ENCODE measurements around the gene TMEFF1.

The TMEFF1 gene

GRCh38 chr9:100474082-100474923 is 1.4 kb downstream of the TMEFF1 start:
- Histone ChIP-seq H3K9me3 (ENCODE audit: insufficient read depth, low read depth, low read length) (no peaks in the 10 kb centered on the region), H3K9ac (ENCODE audit: low read depth, low read length) (peak overlapping the region; percentile 92), H3K36me3 (ENCODE audit: insufficient read depth, low read depth, low read length) (no peaks in the 10 kb centered on the region; the same call in 1 of the 2 replicates), H3K27me3 (ENCODE audit: insufficient read depth, low read length) (no peaks in the 10 kb centered on the region), H3K27ac (ENCODE audit: low read length) (peak overlapping the region; percentile 64), H3K4me1 (ENCODE audit: insufficient read depth, low read length) (peaks cover 15% of the 10 kb centered on the region; the same call in 1 of the 2 replicates), H3K4me3 (ENCODE audit: low read length) (peak overlapping the region; percentile 98)

DNA sequence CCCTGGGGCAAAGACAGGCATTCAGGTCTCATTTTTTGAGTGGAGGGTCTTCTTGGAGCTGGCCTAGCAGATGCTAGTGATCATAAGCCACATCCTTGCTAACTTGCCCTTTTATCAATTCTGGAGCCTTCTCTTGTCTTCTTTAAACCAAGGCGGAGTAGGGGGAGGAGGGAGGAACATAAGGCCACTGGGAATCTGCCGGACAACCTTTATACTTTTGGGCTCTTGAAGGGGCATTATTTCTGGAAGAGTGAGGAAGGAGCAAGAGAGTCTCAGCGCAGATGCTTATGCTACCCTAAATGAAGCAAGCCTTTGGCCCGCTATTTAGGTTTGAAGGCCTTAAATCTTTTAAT is 2.0 kb downstream of the TMEFF1 start:
- H3K4me1 ChIP-seq (ENCODE audit: insufficient read depth, low read length), result peaks cover 15% of the 10 kb centered on the region; the same call in 1 of the 2 replicates
- H3K27me3 ChIP-seq (ENCODE audit: insufficient read depth, low read length), result no peaks in the 10 kb centered on the region
- H3K27ac ChIP-seq (ENCODE audit: low read length), result peak overlapping the region; percentile 64
- peak overlapping the region; percentile 92 for H3K9ac ChIP-seq (ENCODE audit: low read depth, low read length)
- peak overlapping the region; percentile 98 for H3K4me3 ChIP-seq (ENCODE audit: low read length)
- H3K36me3 ChIP-seq (ENCODE audit: insufficient read depth, low read depth, low read length), result no peaks in the 10 kb centered on the region; the same call in 1 of the 2 replicates
- H3K9me3 ChIP-seq (ENCODE audit: insufficient read depth, low read depth, low read length), result no peaks in the 10 kb centered on the region

GRCh38 chr9:100477241-100477640 is 4.3 kb downstream of the TMEFF1 start:
- no peaks in the 10 kb centered on the region for H3K27me3 ChIP-seq (ENCODE audit: insufficient read depth, low read length)
- H3K4me1 ChIP-seq (ENCODE audit: insufficient read depth, low read length), result peaks cover 11% of the 10 kb centered on the region
- H3K9me3 ChIP-seq (ENCODE audit: insufficient read depth, low read depth, low read length), result no peaks in the 10 kb centered on the region
- H3K27ac ChIP-seq (ENCODE audit: low read length), result no peak overlapping the region
- no peak overlapping the region for H3K4me3 ChIP-seq (ENCODE audit: low read length)
- H3K36me3 ChIP-seq (ENCODE audit: insufficient read depth, low read depth, low read length), result no peaks in the 10 kb centered on the region; the same call in 1 of the 2 replicates
- no peak overlapping the region for H3K9ac ChIP-seq (ENCODE audit: low read depth, low read length)

GRCh38 chr9:100478192-100478591 is 5.2 kb downstream of the TMEFF1 start:
- Histone ChIP-seq H3K4me1 (ENCODE audit: insufficient read depth, low read length) (peaks cover 7% of the 10 kb centered on the region), H3K27me3 (ENCODE audit: insufficient read depth, low read length) (no peaks in the 10 kb centered on the region), H3K27ac (ENCODE audit: low read length) (no peak overlapping the region), H3K36me3 (ENCODE audit: insufficient read depth, low read depth, low read length) (no peaks in the 10 kb centered on the region; the same call in 1 of the 2 replicates), H3K9me3 (ENCODE audit: insufficient read depth, low read depth, low read length) (no peaks in the 10 kb centered on the region), H3K9ac (ENCODE audit: low read depth, low read length) (no peak overlapping the region), H3K4me3 (ENCODE audit: low read length) (no peak overlapping the region)

GRCh38 chr9:100479820-100480219 is 6.9 kb downstream of the TMEFF1 start:
- Histone ChIP-seq H3K9me3 (ENCODE audit: insufficient read depth, low read depth, low read length) (no peaks in the 10 kb centered on the region), H3K27ac (ENCODE audit: low read length) (no peak overlapping the region), H3K27me3 (ENCODE audit: insufficient read depth, low read length) (no peaks in the 10 kb centered on the region), H3K36me3 (ENCODE audit: insufficient read depth, low read depth, low read length) (no peaks in the 10 kb centered on the region; the same call in 1 of the 2 replicates), H3K4me1 (ENCODE audit: insufficient read depth, low read length) (peaks cover 7% of the 10 kb centered on the region), H3K9ac (ENCODE audit: low read depth, low read length) (no peak overlapping the region), H3K4me3 (ENCODE audit: low read length) (no peak overlapping the region)

GRCh38 chr9:100485196-100485595 is 12.2 kb downstream of the TMEFF1 start:
- Histone ChIP-seq H3K36me3 (ENCODE audit: insufficient read depth, low read depth, low read length) (no peaks in the 10 kb centered on the region), H3K27me3 (ENCODE audit: insufficient read depth, low read length) (no peaks in the 10 kb centered on the region), H3K4me3 (ENCODE audit: low read length) (no peak overlapping the region), H3K27ac (ENCODE audit: low read length) (no peak overlapping the region), H3K4me1 (ENCODE audit: insufficient read depth, low read length) (no peaks in the 10 kb centered on the region; the same call in none of the 2 replicates), H3K9me3 (ENCODE audit: insufficient read depth, low read depth, low read length) (no peaks in the 10 kb centered on the region), H3K9ac (ENCODE audit: low read depth, low read length) (no peak overlapping the region)

DNA sequence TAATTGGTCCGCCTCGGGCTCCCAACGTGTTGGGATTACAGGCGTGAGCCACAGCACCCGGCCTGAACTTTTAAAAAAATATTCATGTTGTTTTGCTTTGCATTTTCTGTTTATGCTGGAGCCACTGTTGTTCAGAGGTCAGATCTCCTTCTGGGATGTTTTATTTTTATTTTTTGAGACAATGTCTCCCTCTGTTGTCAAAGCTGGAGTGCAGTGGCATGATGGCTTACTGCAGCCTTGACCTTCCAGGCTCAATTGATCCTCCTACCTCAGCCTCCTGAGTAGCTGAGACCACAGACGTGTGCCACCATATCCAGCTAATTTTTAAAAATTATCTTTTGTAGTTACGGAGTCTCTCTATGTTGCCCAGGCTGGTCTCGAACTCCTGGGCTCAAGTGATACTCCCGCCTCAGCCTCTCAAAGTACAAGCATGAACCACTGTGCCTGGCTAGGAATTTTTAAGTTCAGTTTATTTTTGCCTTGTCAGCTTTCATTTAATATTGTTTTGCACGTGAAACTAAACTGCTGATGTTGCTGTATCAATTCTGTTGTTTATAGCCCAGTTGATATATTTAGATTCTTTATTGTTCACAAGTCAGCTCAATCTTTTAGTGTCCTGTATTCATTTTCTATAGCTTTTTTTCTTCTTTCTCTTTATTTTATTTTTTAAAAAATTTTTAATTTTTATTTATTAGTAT is 13.7 kb downstream of the TMEFF1 start:
- no peaks in the 10 kb centered on the region for H3K27me3 ChIP-seq (ENCODE audit: insufficient read depth, low read length)
- H3K4me3 ChIP-seq (ENCODE audit: low read length), result no peak overlapping the region
- no peaks in the 10 kb centered on the region; the same call in 1 of the 2 replicates for H3K4me1 ChIP-seq (ENCODE audit: insufficient read depth, low read length)
- no peaks in the 10 kb centered on the region for H3K36me3 ChIP-seq (ENCODE audit: insufficient read depth, low read depth, low read length)
- H3K9ac ChIP-seq (ENCODE audit: low read depth, low read length), result no peak overlapping the region
- no peak overlapping the region for H3K27ac ChIP-seq (ENCODE audit: low read length)
- H3K9me3 ChIP-seq (ENCODE audit: insufficient read depth, low read depth, low read length), result no peaks in the 10 kb centered on the region

DNA sequence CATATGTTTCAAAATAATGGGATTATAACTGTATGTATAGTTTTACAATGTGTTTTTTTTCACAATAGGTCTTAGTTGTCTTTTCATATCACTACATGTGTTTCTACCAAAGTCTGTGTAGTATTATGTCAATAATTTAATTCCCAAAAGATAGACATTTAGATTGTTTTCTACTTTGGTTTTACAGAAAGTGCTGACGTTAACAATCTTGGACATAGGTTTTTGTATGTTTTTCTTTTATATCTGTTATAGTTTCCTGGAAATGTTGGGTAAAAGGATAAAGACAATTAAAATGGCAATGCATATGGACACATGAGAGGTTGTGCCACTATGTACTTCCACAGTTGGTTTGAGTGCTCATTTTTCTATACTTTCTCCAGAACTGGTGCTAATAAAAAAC is 15.2 kb downstream of the TMEFF1 start:
- Histone ChIP-seq H3K27ac (ENCODE audit: low read length) (no peak overlapping the region), H3K9me3 (ENCODE audit: insufficient read depth, low read depth, low read length) (no peaks in the 10 kb centered on the region), H3K27me3 (ENCODE audit: insufficient read depth, low read length) (no peaks in the 10 kb centered on the region), H3K4me1 (ENCODE audit: insufficient read depth, low read length) (peaks cover 8% of the 10 kb centered on the region; the same call in 1 of the 2 replicates), H3K4me3 (ENCODE audit: low read length) (no peak overlapping the region), H3K36me3 (ENCODE audit: insufficient read depth, low read depth, low read length) (no peaks in the 10 kb centered on the region), H3K9ac (ENCODE audit: low read depth, low read length) (no peak overlapping the region)

GRCh38 chr9:100489836-100490235 is 16.9 kb downstream of the TMEFF1 start:
- H3K27ac ChIP-seq (ENCODE audit: low read length), result no peak overlapping the region
- no peak overlapping the region for H3K4me3 ChIP-seq (ENCODE audit: low read length)
- H3K4me1 ChIP-seq (ENCODE audit: insufficient read depth, low read length), result peaks cover 13% of the 10 kb centered on the region; the same call in 1 of the 2 replicates
- H3K9me3 ChIP-seq (ENCODE audit: insufficient read depth, low read depth, low read length), result no peaks in the 10 kb centered on the region
- no peak overlapping the region for H3K9ac ChIP-seq (ENCODE audit: low read depth, low read length)
- no peaks in the 10 kb centered on the region for H3K27me3 ChIP-seq (ENCODE audit: insufficient read depth, low read length)
- H3K36me3 ChIP-seq (ENCODE audit: insufficient read depth, low read depth, low read length), result no peaks in the 10 kb centered on the region

DNA sequence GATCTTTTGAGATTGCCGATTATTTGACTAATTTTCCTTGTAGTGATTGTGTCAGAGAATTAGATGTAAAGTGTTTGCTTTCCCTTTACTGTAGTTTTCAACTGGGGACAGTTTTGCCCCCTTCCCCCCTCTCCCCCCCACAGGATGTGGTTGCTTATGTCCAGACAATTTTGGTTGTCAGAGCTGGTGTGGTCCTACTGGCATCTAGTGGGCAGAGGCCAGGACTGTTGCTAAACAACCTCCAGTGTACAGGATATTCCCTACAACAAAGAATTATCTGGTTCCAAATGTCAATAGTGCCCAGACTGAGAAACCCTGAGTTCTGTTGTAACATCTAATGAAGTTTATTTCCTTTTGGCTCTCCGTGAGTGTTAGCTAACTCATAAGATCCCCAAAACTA is 20.0 kb downstream of the TMEFF1 start:
- Histone ChIP-seq H3K27ac (ENCODE audit: low read length) (no peak overlapping the region), H3K4me3 (ENCODE audit: low read length) (peak overlapping the region; percentile 3; the same call in 1 of the 2 replicates), H3K9ac (ENCODE audit: low read depth, low read length) (peak overlapping the region; percentile 7; the same call in 1 of the 2 replicates), H3K36me3 (ENCODE audit: insufficient read depth, low read depth, low read length) (no peaks in the 10 kb centered on the region), H3K27me3 (ENCODE audit: insufficient read depth, low read length) (no peaks in the 10 kb centered on the region), H3K4me1 (ENCODE audit: insufficient read depth, low read length) (peaks cover 13% of the 10 kb centered on the region; the same call in 1 of the 2 replicates), H3K9me3 (ENCODE audit: insufficient read depth, low read depth, low read length) (no peaks in the 10 kb centered on the region)

DNA sequence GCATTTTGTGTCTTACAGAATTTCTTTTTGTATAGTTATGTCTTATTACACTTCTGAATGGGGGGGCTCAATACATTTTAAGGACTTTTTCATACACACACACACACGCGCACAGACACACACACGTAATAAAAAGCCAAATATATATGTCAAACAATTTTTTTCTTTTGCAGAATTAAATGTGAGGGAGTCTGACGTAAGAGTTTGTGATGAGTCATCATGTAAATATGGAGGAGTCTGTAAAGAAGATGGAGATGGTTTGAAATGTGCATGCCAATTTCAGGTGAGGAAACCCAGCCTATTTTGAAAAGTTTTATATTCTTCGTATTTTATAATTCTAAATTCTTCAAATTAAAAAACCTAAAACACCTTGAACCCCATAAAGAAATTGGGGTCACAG is 25.6 kb downstream of the TMEFF1 start:
- H3K27me3 ChIP-seq (ENCODE audit: insufficient read depth, low read length), result no peaks in the 10 kb centered on the region
- peaks cover 5% of the 10 kb centered on the region for H3K4me1 ChIP-seq (ENCODE audit: insufficient read depth, low read length)
- H3K9me3 ChIP-seq (ENCODE audit: insufficient read depth, low read depth, low read length), result no peaks in the 10 kb centered on the region
- H3K9ac ChIP-seq (ENCODE audit: low read depth, low read length), result no peak overlapping the region
- no peak overlapping the region for H3K27ac ChIP-seq (ENCODE audit: low read length)
- no peak overlapping the region for H3K4me3 ChIP-seq (ENCODE audit: low read length)
- H3K36me3 ChIP-seq (ENCODE audit: insufficient read depth, low read depth, low read length), result peaks cover 35% of the 10 kb centered on the region

All from iPS-20b (cell line).